SKM-1 treated with dmso at 0.1 percent for 144 hours (cell line): ENCODE results near the gene CSNK1D.

Experiments used
- DNase-seq: peaks from one replicate; lab custom pipeline; 2025; ENCODE audit not compliant: unreplicated experiment; lab: John Stamatoyannopoulos, UW

The CSNK1D gene

GRCh38 chr17:82241183-82241925, 32.1 kb downstream of the CSNK1D start:
- DNase-seq, result peak; percentile 72

DNA sequence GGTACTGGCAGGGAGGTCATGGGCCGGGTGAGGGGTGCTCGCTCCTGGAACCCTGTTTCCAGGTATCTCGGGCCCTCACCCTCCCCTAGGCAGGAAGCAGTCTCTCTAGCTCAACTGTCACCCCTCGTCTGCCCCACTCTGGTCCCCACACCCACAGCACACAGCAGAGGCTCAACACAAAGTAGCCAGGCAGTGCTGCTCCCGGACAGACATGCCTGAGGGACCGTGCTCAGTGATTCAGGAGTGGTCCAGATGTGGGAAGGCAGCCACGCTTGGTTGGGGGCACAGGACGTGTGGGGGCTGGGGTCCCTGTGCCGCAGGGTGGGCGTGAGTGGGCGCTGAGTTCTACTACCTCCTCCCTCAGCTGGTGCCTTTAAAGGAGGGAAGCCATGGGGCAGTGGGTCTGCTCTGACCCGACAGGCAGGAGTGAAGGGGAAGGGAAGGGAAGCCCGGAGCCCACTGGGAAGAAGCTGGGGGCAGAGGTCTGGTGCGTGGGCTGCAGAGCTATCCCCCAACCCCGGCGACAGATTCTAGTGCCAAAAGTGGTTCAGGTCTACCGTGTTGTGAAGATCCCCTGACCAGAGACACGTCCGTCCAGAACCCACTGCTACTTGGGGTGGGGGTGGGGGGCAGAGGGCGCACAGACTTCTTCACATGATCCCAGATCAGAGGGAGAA, 32.9 kb downstream of the CSNK1D start:
- no peak for DNase-seq

GRCh38 chr17:82239926-82240505, 33.5 kb downstream of the CSNK1D start:
- no peak for DNase-seq

DNA sequence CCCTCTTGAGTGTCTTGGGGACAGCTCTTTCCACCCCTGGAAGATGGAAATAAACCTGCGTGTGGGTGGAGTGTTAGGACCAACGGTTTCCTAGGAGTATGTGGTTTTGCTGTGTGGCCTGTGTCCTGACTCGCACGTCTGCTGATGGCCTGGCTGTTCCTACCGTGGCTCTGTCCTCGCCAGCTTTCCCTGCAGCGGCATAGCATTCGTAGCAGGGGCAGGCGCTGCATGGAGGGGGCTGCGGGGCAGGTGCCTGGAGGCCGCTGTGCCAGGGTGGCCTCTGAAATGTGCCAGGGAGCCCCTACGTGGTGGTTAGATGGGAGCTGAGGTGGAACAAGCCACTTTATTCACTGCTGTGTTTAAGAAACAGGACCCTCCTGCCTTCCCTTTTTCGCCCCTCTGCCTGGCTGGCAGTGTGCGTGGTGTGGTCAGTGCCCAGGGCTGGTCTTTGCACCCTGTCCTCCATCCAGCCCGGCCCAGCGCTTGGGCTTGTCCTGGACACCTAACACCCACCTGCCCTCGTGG, 34.0 kb downstream of the CSNK1D start:
- no peak for DNase-seq

DNA sequence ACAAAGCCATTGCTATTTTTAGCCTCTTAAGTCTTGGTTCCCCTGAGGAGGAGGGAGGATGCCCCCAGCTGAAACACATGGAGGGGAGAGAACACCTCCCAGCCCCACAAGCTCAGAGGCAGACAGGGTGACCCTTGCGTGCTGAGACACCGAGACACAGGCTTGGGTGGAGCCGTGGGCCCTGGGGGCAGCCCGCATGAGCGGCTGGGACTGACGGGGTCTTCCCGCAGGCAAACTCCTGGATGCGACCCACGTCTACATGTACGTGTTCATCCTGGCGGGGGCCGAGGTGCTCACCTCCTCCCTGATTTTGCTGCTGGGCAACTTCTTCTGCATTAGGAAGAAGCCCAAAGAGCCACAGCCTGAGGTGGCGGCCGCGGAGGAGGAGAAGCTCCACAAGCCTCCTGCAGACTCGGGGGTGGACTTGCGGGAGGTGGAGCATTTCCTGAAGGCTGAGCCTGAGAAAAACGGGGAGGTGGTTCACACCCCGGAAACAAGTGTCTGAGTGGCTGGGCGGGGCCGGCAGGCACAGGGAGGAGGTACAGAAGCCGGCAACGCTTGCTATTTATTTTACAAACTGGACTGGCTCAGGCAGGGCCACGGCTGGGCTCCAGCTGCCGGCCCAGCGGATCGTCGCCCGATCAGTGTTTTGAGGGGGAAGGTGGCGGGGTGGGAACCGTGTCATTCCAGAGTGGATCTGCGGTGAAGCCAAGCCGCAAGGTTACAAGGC, 34.9 kb downstream of the CSNK1D start:
- no peak for DNase-seq

GRCh38 chr17:82237746-82238471, 35.6 kb downstream of the CSNK1D start:
- no peak for DNase-seq

DNA sequence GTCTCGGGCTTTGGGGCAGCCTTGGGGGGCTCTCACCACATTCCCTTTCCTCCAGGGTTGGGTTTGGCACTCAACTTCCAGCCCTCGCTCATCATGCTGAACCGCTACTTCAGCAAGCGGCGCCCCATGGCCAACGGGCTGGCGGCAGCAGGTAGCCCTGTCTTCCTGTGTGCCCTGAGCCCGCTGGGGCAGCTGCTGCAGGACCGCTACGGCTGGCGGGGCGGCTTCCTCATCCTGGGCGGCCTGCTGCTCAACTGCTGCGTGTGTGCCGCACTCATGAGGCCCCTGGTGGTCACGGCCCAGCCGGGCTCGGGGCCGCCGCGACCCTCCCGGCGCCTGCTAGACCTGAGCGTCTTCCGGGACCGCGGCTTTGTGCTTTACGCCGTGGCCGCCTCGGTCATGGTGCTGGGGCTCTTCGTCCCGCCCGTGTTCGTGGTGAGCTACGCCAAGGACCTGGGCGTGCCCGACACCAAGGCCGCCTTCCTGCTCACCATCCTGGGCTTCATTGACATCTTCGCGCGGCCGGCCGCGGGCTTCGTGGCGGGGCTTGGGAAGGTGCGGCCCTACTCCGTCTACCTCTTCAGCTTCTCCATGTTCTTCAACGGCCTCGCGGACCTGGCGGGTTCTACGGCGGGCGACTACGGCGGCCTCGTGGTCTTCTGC, 36.3 kb downstream of the CSNK1D start:
- DNase-seq, result no peak

GRCh38 chr17:82236142-82236971, 37.1 kb downstream of the CSNK1D start:
- peak; percentile 14 for DNase-seq

- DNase-seq, result no peak
Measured at GRCh38 chr17:82235775-82236141, 37.7 kb downstream of the CSNK1D start.

DNA sequence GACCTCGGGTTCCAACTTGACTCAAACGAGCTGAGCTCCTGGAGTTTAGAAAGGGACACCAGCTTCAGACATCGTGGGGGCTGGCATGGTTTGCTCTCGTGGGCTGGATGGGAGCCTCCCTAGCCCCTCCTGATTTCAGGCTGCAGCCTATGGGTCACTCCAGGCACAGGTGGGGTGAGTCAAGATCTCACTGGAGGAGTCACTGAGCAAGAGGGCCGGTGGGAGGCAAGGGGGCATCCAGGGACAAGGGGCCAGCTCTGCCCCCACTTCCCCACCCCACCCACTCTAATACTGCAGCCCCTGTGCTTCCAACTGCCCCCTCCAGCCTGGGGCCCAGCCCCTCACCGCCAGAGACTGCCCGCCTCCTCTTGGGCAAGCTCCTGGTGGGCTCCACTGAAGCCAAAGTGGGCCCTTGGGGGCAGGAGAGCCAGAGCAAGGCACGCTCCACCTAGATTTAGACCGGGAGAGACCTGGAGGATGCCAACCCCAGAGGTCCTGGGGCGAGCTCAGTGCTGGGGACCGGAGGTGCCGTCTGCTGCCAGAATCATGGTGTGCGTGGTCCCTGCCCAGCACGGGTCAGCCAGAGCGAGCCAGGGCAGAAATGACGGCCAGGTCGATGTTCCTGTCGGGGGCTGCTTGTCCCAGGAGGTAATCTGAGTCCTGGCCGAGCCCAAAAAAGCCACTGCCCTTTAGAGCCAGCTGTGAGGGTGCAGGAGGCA, 38.3 kb downstream of the CSNK1D start:
- no peak for DNase-seq

- no peak for DNase-seq
Measured at GRCh38 chr17:82234211-82235055, 39.1 kb downstream of the CSNK1D start.

- no peak for DNase-seq
Measured at GRCh38 chr17:82232876-82233785, 40.4 kb downstream of the CSNK1D start.

GRCh38 chr17:82232322-82232820, 41.1 kb downstream of the CSNK1D start:
- no peak for DNase-seq

- peak; percentile 95 for DNase-seq
Measured at GRCh38 chr17:82231562-82232321, 41.8 kb downstream of the CSNK1D start.

DNA sequence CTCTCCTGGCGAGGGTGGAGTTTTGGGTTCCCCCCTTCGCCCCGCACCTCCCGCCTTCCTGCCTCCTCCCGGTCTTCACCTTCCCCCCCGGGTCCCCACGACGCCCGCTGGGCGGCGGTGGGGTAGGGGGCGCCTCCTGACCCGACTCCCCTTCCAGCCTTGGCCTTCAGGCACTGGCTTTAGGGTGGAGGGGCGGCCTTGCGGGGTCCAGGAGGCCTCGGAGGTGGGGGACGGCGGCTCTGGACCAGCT, 42.3 kb downstream of the CSNK1D start:
- no peak for DNase-seq
